ENCODE measurements around the gene SYTL2. TPM values are rescaled to one million over a fixed set of nuclear protein-coding genes. Genes with fewer than 3 reads are reported as not detected.

Gene SYTL2
- total and polyA plus RNA-seq, 12 donors = 2.9 to 16.1 (median 5.1) TPM

GRCh38 chr11:85826116-85826855, 15.3 kb upstream of the SYTL2 start:
- peak in 7 of 8 donors; percentile 62 to 80 (median 70) for ATAC-seq
- H3K9me3 ChIP-seq = peaks cover 0 to 4% (median 0%) of the 10 kb centered on the region in 11 donors
- intact Hi-C loops (cut with DNase I) = loop anchor here (2.0 to 10.0 kb wide), 9 partner anchors 121 to 644 kb away; no protein-coding TSS in a partner anchor
- peaks cover 0 to 32% (median 0%) of the 10 kb centered on the region in 9 donors for H3K4me1 ChIP-seq
- H3K27me3 ChIP-seq = no peaks in the 10 kb centered on the region
- WGBS, 2 donors = 71 to 72% methylated on average over 7 of the region's 7 CpGs
- no peak overlapping the region for H3K4me3 ChIP-seq
- H3K27ac ChIP-seq = no peak overlapping the region
- TF ChIP-seq, protein P1, sequence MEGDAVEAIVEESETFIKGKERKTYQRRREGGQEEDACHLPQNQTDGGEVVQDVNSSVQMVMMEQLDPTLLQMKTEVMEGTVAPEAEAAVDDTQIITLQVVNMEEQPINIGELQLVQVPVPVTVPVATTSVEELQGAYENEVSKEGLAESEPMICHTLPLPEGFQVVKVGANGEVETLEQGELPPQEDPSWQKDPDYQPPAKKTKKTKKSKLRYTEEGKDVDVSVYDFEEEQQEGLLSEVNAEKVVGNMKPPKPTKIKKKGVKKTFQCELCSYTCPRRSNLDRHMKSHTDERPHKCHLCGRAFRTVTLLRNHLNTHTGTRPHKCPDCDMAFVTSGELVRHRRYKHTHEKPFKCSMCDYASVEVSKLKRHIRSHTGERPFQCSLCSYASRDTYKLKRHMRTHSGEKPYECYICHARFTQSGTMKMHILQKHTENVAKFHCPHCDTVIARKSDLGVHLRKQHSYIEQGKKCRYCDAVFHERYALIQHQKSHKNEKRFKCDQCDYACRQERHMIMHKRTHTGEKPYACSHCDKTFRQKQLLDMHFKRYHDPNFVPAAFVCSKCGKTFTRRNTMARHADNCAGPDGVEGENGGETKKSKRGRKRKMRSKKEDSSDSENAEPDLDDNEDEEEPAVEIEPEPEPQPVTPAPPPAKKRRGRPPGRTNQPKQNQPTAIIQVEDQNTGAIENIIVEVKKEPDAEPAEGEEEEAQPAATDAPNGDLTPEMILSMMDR (IDR thresholded peaks at IDR 0.05) = peak; percentile 25 to 68 (median 57)
- DNase-seq = peak; percentile 37 to 40
- H3K36me3 ChIP-seq = no peaks in the 10 kb centered on the region

GRCh38 chr11:85825616-85826015, 14.7 kb upstream of the SYTL2 start:
- WGBS, 2 donors = 70 to 74% methylated on average over 3 of the region's 3 CpGs
- ATAC-seq (no peak), DNase-seq (no peak)
- TF ChIP-seq, protein P1 (IDR thresholded peaks at IDR 0.05) = no peak
- Histone ChIP-seq H3K9me3 (peaks cover 0 to 4% (median 0%) of the 10 kb centered on the region in 11 donors), H3K36me3 (no peaks in the 10 kb centered on the region), H3K27me3 (no peaks in the 10 kb centered on the region), H3K4me1 (peaks cover 0 to 32% (median 0%) of the 10 kb centered on the region in 9 donors), H3K27ac (no peak overlapping the region), H3K4me3 (no peak overlapping the region)
- intact Hi-C loops (cut with DNase I) = loop anchor here (2.0 to 10.0 kb wide), 9 partner anchors 121 to 643 kb away; no protein-coding TSS in a partner anchor

GRCh38 chr11:85823816-85824215, 12.9 kb upstream of the SYTL2 start:
- Histone ChIP-seq H3K4me1 (peaks cover 0 to 32% (median 0%) of the 10 kb centered on the region in 9 donors), H3K9me3 (no peaks in the 10 kb centered on the region), H3K4me3 (no peak overlapping the region), H3K27ac (peak overlapping the region in 1 of 10 donors; percentile 22), H3K27me3 (no peaks in the 10 kb centered on the region), H3K36me3 (no peaks in the 10 kb centered on the region)
- DNase-seq (no peak), ATAC-seq (peak in 1 of 8 donors; percentile 38)
- TF ChIP-seq, protein P1 (IDR thresholded peaks at IDR 0.05) = no peak
- intact Hi-C loops (cut with DNase I) = loop anchor here in 8 of 10 donors (10.0 kb wide), 3 partner anchors 119 to 229 kb away; no protein-coding TSS in a partner anchor
- 93 to 94% methylated on average over 2 of the region's 2 CpGs for WGBS, 2 donors

- Histone ChIP-seq H3K4me3 (no peak overlapping the region), H3K4me1 (peaks cover 0 to 27% (median 0%) of the 10 kb centered on the region in 9 donors), H3K9me3 (no peaks in the 10 kb centered on the region), H3K27ac (no peak overlapping the region), H3K27me3 (no peaks in the 10 kb centered on the region), H3K36me3 (no peaks in the 10 kb centered on the region)
- intact Hi-C loops (cut with DNase I) = loop anchor here in 8 of 10 donors (10.0 kb wide), 3 partner anchors 118 to 228 kb away; no protein-coding TSS in a partner anchor
- ATAC-seq = no peak
- WGBS, 2 donors = 98 to 99% methylated on average over 3 of the region's 3 CpGs
- DNase-seq = no peak
- TF ChIP-seq, protein P1 (IDR thresholded peaks at IDR 0.05) = no peak
Observed at GRCh38 chr11:85822814-85823213, 11.9 kb upstream of the SYTL2 start.
